Amygdala (tissue), 56 donors: Measurements from ENCODE around the gene RPA1.
"Not testable (repeated sequence)": the region's sequence is repeated elsewhere in the genome, so short reads cannot be mapped to it uniquely, and the experiment has no call there.

Experiments used
- DNase-seq, 56 donors: peaks; one replicate each; lab custom pipeline; 2025; lab: John Stamatoyannopoulos, UW

RPA1 gene

GRCh38 chr17:1872976-1873375 is 43.2 kb downstream of the RPA1 start:
- DNase-seq, result no peak

GRCh38 chr17:1873418-1873817 is 43.6 kb downstream of the RPA1 start:
- no peak for DNase-seq

GRCh38 chr17:1875597-1875996 is 45.8 kb downstream of the RPA1 start:
- DNase-seq, result no peak

- DNase-seq, result no peak
These were observed 48.8 kb downstream of the RPA1 start for GRCh38 chr17:1878419-1879121.

GRCh38 chr17:1880851-1881630 is 51.2 kb downstream of the RPA1 start:
- peak in 38 of 56 donors; percentile 6 to 72 (median 28) for DNase-seq

DNA sequence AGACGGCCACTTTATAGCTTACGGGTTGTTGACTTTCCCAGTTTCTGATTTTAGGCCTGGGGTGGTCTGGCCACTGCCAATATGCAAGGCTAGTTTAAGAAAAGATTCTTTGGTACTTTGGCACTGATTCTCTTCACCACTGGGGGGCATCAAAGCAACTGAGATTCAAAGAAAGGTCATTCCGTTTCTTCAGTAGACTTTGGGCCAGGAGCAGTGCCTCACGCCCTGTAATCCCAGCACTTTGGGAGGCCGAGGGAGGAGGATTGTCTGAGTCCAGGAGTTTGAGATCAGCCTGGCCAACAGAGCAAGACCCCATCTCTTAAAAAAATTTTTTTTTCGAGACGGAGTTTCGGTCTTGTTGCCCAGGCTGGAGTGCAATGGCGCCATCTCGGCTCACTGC is 53.0 kb downstream of the RPA1 start:
- peak in 7 of 56 donors; percentile 3 to 38 (median 10) for DNase-seq

GRCh38 chr17:1883536-1883935 is 53.7 kb downstream of the RPA1 start:
- DNase-seq, result no peak

DNA sequence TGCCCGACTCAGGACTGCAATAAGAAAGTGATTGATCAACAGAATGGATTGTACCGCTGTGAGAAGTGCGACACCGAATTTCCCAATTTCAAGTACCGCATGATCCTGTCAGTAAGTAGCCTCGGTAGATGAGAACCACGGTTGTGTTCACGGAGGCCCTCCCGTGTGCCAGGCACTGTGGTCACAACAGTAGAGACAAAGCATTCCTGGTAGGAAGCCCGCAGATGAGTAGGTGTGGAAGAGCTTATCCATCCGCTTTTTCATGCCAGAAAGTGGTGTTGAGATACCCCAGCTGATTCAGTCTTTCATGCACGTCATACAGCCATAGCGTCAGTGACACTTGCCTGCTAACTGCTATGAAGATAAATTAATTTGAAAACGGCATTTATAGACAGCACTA is 58.9 kb downstream of the RPA1 start:
- DNase-seq, result no peak

DNA sequence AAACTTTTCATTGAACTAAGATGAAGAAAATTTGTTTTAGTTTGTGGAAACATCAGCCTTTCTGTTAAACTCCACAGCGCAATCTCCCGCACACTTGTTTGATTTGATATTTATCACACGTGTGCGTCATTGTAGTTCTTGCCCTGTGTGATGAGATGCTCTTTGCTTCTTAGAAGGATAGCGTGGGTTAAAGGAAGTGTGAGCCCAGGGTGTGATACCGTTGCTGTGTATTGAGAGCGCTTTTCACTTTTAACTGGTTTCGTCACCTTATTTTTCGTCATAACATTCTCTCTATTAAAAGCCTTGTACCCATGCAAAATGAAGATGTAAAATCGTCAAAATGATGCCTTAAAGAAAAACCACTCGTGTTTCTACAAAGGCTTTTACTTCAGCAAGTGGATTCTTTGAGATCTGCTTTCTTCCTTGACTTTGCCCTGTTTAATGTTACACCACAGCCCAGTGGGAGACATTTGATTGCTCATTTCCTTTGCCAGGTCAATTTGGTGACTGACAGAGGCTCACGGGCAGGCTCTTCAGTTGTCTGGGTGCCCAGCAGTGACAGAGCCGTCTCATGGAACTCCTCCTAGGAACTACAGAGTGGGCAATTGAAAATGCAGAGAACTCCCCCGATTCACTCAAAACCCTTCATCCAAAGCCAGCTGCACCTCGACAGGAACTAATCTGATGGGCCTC is 61.1 kb downstream of the RPA1 start:
- DNase-seq, result no peak

GRCh38 chr17:1894753-1895339 is 65.0 kb downstream of the RPA1 start:
- DNase-seq, result no peak

- DNase-seq, result not testable (repeated sequence)
These were observed 65.7 kb downstream of the RPA1 start for GRCh38 chr17:1895479-1895878.

- DNase-seq, result no peak
These were observed 66.7 kb downstream of the RPA1 start for GRCh38 chr17:1896243-1897104.

DNA sequence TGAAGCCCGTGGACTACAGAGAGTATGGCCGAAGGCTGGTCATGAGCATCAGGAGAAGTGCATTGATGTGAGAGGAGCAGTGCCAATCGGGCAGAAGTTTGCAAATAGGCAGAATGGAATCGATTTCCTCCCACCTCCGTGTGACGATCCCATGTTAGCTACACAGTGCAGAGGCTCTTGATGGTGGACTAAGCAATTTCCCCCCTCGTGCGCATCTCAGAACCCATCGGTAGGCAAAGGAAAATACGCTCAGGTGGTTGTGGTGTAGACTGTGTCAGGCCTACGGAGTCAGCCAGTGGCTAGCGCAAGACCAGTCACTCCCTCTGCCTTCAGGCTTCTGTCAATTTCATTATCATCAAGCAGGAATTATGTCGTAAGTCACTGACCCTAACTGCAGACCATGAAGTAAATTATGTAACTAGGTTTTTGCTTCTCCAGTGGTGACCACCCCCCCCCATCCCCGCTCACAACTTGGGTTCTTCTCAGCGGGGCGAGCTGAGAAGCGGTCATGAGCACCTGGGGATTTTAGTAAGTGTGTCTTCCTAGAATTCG is 67.4 kb downstream of the RPA1 start:
- DNase-seq, result no peak

- no peak for DNase-seq
These were observed 68.5 kb downstream of the RPA1 start for GRCh38 chr17:1898332-1898731.

- DNase-seq, result no peak
These were observed 69.1 kb downstream of the RPA1 start for GRCh38 chr17:1898872-1899271.

DNA sequence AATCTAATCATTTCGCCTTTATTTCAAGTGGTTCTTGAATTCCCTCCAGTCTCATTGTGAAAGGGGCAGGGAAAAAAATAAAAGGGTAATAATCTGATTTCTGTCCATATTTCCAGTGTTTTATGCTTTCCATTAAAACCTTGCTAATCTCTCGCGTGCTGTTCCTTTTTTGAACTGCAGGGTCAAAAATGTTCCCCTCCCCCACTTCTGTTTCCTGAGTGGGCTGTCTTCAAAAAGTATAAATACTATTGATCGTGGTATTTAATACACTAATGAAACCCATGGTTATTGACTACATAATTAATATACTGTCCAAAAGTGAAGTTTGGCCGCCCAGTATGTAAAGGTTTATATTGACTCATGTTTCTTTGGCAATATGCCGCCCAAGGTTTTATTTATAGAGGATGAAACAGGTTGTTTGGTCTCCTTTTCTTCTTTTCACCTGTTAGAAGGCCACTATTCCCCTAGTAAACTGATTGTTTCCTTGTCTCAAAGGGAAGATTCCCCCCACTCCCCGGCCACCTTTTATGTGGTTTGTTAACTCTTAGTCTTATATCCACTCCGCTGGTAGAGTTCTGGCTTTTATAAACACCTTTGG is 69.7 kb downstream of the RPA1 start:
- DNase-seq, result no peak

- DNase-seq, result no peak
These were observed 74.7 kb downstream of the RPA1 start for GRCh38 chr17:1904273-1905182.

DNA sequence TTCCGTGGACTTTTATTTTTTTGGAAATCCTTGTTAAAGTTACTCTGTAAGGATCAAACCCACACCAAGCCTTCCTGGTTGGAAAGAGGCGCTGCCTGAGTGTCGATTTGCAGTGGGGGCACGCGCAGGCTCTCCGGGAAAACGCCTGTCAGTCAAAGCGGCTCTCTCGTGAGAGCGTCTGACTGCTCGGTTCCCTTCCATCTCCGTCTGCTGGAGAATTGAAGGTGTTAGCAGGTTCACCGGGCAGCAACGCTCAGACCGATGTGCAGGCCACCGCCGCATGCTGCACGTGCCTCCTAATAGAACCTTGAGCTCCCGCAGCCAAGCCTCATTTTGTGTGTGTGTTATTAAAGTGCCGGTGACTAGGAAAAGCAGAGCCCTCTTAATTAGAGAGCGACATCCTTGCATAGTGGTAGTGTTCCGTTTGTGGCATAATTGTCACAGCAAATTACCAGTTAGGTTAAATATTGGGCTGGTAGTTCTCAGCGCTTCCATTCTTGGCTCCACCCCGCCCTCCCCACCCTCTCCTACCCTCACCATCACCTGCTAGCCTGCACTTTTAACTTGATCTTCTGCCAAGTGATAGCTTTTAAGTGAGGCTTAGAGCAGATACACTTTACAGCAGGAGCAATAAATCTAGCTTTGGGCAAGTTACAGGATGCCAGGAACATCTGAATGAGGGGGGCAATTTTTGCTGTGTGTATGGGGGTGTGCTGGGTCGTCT is 75.5 kb downstream of the RPA1 start:
- DNase-seq, result peak in 8 of 56 donors; percentile 7 to 36 (median 18)
